Measurements from ENCODE around the gene TMEM259. TPM values are rescaled to one million over a fixed set of nuclear protein-coding genes. Genes with fewer than 3 reads are reported as not detected.

Gene TMEM259
- total and polyA plus RNA-seq, 2 of the 13 experiments (the other 11 are each of a cell fraction or from before 2014, with no cell fraction given) = 64.7 to 164 TPM

- DNase-seq (ENCODE audit: low spot score) (no peak), ATAC-seq (peak; percentile 25), FAIRE-seq (no peak)
- no peaks in the 10 kb centered on the region for H3K9me3 ChIP-seq (ENCODE audit: low read length)
- 94% methylated on average over 6 of the region's 24 CpGs for WGBS (ENCODE audit: low lambda C conversion rate)
- H3K9ac ChIP-seq (ENCODE audit: insufficient read depth, low read depth, low read length) = no peak overlapping the region
- no peaks in the 10 kb centered on the region for H4K20me1 ChIP-seq (ENCODE audit: insufficient read depth, low read length)
- BruUV-seq (replicated peaks) = no TSS peak
- CTCF ChIA-PET (ENCODE audit: low intra/inter-chr PET ratio, low total read pairs) = no interaction called here
- intact Hi-C loops (cut with micrococcal nuclease; ENCODE audit: unreplicated experiment) = no loop called here
- no peak overlapping the region for H3K27ac ChIP-seq (ENCODE audit: extremely low read length, insufficient read depth, low read length)
- H3K4me2 ChIP-seq (ENCODE audit: low read depth, low read length) = no peak overlapping the region
- in situ Hi-C loops (cut with HindIII; ENCODE audit: extremely low pct_ligation_motif_present, low pct_unique_long_range_greater_than_20kb) = no loop called here
- H3K79me2 ChIP-seq (ENCODE audit: insufficient read depth, low read length) = peaks cover 7% of the 10 kb centered on the region
- H3K4me3 ChIP-seq (replicated peaks in 1 of 3; ENCODE audit: insufficient read depth in 1 of 3, low read depth in 2 of 3, low read length in 3 of 3) = no peak overlapping the region
- POLR2A ChIA-PET = interaction anchor here (1.0 to 1.4 kb wide), 2 partner anchors 24 to 52 kb away, joined by 3 to 5 read pairs; partner anchors contain the start of gene ARID3A
- H3K36me3 ChIP-seq (replicated peaks in 1 of 2; ENCODE audit: control insufficient read depth in 1 of 2, insufficient read depth in 2 of 2, low read length in 2 of 2) = peaks cover 4 to 5% of the 10 kb centered on the region in 2 experiments
- peaks cover 24% of the 10 kb centered on the region for H3K4me1 ChIP-seq (ENCODE audit: insufficient read depth, low read length)
- no peaks in the 10 kb centered on the region for H3K27me3 ChIP-seq (ENCODE audit: control insufficient read depth in 1 of 2, insufficient read depth in 2 of 2, low read length in 2 of 2)
- H2AFZ ChIP-seq (ENCODE audit: low read length) = no peak overlapping the region
- no peak for TF ChIP-seq ATF4 (CRISPR knock-in tag; IDR thresholded peaks at IDR 0.05)
- TF ChIP-seq RBFOX2 (IDR thresholded peaks at IDR 0.05; ENCODE audit: low read depth, low read length) = peak; percentile 50
- TF ChIP-seq ZFX (CRISPR knock-in tag; IDR thresholded peaks at IDR 0.05; ENCODE audit: low read depth) = no peak
- TF ChIP-seq ZC3H13 (CRISPR knock-in tag; IDR thresholded peaks at IDR 0.05) = 0 out of 2 replicates have a peak, but pooled peaks have one; percentile 23
- peak; percentile 16; the same call in 1 of the 2 replicates for TF ChIP-seq POLR2G (IDR thresholded peaks at IDR 0.05; ENCODE audit: low read depth, low read length)
- TF ChIP-seq MAZ (IDR thresholded peaks at IDR 0.05; ENCODE audit: borderline replicate concordance, low read depth, low read length) = no peak
- 0 out of 2 replicates have a peak, but pooled peaks have one; percentile 21 for TF ChIP-seq MAZ (CRISPR knock-in tag; IDR thresholded peaks at IDR 0.05; ENCODE audit: low read depth)
- TF ChIP-seq HNRNPK (IDR thresholded peaks at IDR 0.05; ENCODE audit: low read depth, low read length, poor library complexity, severe bottlenecking) = peak; percentile 35
- 0 out of 2 replicates have a peak, but pooled peaks have one; percentile 4 for TF ChIP-seq IRX3 (CRISPR knock-in tag; IDR thresholded peaks at IDR 0.05; ENCODE audit: borderline replicate concordance, low read depth)
- TF ChIP-seq AGO1 (IDR thresholded peaks at IDR 0.05; ENCODE audit: low read depth, low read length, poor library complexity, severe bottlenecking) = peak; percentile 99
- no peak for TF ChIP-seq SUZ12 (IDR thresholded peaks at IDR 0.05; ENCODE audit: low read depth, low read length)
- TF ChIP-seq ZUFSP (CRISPR knock-in tag; IDR thresholded peaks at IDR 0.05; ENCODE audit: borderline replicate concordance) = no peak
- no peak for TF ChIP-seq PATZ1 (CRISPR knock-in tag; IDR thresholded peaks at IDR 0.05)
- no peak for TF ChIP-seq ZNF569 (CRISPR knock-in tag; IDR thresholded peaks at IDR 0.05; ENCODE audit: borderline replicate concordance)
- TF ChIP-seq ZNF234 (CRISPR knock-in tag; conservative IDR thresholded peaks at IDR 0.05) = no peak
- TF ChIP-seq KDM6A (CRISPR knock-in tag; IDR thresholded peaks at IDR 0.05; ENCODE audit: low read depth) = no peak
- TF ChIP-seq ZFP91 (CRISPR knock-in tag; IDR thresholded peaks at IDR 0.05; ENCODE audit: borderline replicate concordance) = 0 out of 2 replicates have a peak, but pooled peaks have one; percentile 3
- 0 out of 2 replicates have a peak, but pooled peaks have one; percentile 30 for TF ChIP-seq PCBP1 (IDR thresholded peaks at IDR 0.05; ENCODE audit: borderline replicate concordance, low read depth, low read length)
Measured at GRCh38 chr19:977058-977464, 43.9 kb downstream of the TMEM259 start.

All from HepG2 (cell line).